Esophagus squamous epithelium (tissue), 5 donors: ENCODE data around the gene GALE. TPM values are rescaled to one million over a fixed set of nuclear protein-coding genes. Genes with fewer than 3 reads are reported as not detected.

ENCODE experiments used
- DNase-seq: peaks from one replicate; lab custom pipeline; 2025; lab: John Stamatoyannopoulos, UW
- H3K27ac ChIP-seq, 4 donors: fragments of 200-600 bp; sonication (generic); one replicate each; pipeline ENCODE4 v1.5.1; 2016 to 2019; ENCODE audit warnings: mild to moderate bottlenecking in 1 of 4
- H3K27me3 ChIP-seq, 4 donors: fragments of 200-600 bp; sonication (generic); 1 replicate in 3 of 4; 2 replicates in 1 of 4; pipeline versions ENCODE4 v1.5.1 to v1.6.0; 2017 to 2021; ENCODE audit warnings: antibody characterized with exemption in 1 of 4
- H3K36me3 ChIP-seq, 3 donors: fragments of 200-600 bp; sonication (generic); one replicate each; pipeline ENCODE4 v1.5.1; 2016 to 2019
- H3K4me1 ChIP-seq, 3 donors: fragments of 200-600 bp; sonication (generic); one replicate each; pipeline ENCODE4 v1.5.1; 2017 to 2019
- H3K4me3 ChIP-seq, 4 donors: fragments of 200-600 bp; sonication (generic); 1 replicate in 3 of 4; 2 replicates in 1 of 4; pipeline ENCODE4 v1.5.1; 2016 to 2019; ENCODE audit warnings: mild to moderate bottlenecking in 2 of 4, moderate library complexity in 1 of 4
- H3K9me3 ChIP-seq, 3 donors: fragments of 200-600 bp; sonication (generic); one replicate each; pipeline ENCODE4 v1.5.1; 2016 to 2019
- POLR2A ChIP-seq, 4 donors: fragments of 450-650 bp; IDR thresholded peaks; one replicate each; pipeline ENCODE4 v1.6.1; 2017; ENCODE audit warnings: antibody characterized with exemption in 4 of 4, mild to moderate bottlenecking in 4 of 4, moderate library complexity in 3 of 4
- WGBS, 2 donors: methylation state at CpG; one replicate each; pipeline ENCODE4 v1.1.5; 2018; 5-methylcytosine and 5-hydroxymethylcytosine counted together
- intact Hi-C: fragments of 100-400 bp; cut with DNase I; formaldehyde crosslinking; loops from one replicate; pipeline ENCODE4 v1.15.0; 2022
- total RNA-seq, 4 donors: library from RNA; depleted of rRNA; stranded (reverse); fragments of >200 nt; gene quantifications; one replicate each; pipeline ENCODE4 v1.1.0, GENCODE V29; 2016
- TF ChIP-seq, protein P1 (sequence below), 6 experiments: fragments of 450-650 bp in 4 of 6; fragments of 200-600 bp in 2 of 6; sonication (generic) in 2 of 6; IDR thresholded peaks; one replicate each; pipeline ENCODE4 v1.5.1; 2016 to 2019; ENCODE audit warnings: antibody characterized with exemption in 6 of 6, mild to moderate bottlenecking in 4 of 6, moderate library complexity in 4 of 6
- donor health status: DM: yes; HTN: yes; CAD: no.

GALE gene
- total RNA-seq, 4 donors from 2014 or later, result 55.1 to 81.0 (median 60.4) TPM

DNA sequence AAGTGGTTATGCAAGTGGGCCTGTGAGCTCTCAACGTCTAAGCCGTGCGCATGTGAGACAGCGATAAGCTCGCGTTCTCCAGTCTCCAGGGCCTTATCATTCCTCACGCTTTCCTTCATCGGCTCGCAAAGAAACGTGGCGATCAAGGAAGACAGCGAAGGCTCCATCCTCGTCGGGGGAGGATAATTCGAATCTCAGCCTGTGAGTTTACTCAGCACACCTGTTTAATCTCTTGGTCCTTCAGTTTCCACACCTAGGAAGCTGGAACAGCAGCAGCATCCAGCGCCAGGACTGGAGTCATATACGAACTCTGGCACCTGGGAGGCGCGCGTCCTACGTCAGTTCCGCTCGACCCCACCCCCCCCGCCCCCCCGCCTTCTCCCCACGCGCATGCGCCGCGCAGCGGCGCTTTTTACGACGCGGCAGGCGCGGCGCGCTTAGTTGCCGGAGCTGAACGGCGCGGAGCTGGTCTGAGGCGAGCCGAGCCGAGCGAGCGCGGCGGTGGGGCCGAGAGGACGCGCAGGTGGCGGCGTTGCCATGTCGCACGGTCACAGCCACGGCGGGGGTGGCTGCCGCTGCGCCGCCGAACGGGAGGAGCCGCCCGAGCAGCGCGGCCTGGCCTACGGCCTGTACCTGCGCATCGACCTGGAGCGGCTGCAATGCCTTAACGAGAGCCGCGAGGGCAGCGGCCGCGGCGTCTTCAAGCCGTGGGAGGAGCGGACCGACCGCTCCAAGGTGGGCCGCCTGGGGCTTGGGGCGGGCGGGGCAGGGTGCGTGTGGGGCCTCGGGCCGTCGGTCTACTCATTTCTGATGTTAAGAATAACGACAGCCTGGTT, 22.4 kb downstream of the GALE start, which contains the start of gene PITHD1:
TSS of gene PITHD1 (plus strand) at position 440 of the 836 bp plus-strand sequence. CDS start at position 538, 98 bp downstream.
- H3K27ac ChIP-seq, result peak within 1 kb of the TSS; percentile 86 to 97 (median 92)
- TF ChIP-seq, protein P1, sequence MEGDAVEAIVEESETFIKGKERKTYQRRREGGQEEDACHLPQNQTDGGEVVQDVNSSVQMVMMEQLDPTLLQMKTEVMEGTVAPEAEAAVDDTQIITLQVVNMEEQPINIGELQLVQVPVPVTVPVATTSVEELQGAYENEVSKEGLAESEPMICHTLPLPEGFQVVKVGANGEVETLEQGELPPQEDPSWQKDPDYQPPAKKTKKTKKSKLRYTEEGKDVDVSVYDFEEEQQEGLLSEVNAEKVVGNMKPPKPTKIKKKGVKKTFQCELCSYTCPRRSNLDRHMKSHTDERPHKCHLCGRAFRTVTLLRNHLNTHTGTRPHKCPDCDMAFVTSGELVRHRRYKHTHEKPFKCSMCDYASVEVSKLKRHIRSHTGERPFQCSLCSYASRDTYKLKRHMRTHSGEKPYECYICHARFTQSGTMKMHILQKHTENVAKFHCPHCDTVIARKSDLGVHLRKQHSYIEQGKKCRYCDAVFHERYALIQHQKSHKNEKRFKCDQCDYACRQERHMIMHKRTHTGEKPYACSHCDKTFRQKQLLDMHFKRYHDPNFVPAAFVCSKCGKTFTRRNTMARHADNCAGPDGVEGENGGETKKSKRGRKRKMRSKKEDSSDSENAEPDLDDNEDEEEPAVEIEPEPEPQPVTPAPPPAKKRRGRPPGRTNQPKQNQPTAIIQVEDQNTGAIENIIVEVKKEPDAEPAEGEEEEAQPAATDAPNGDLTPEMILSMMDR (IDR thresholded peaks at IDR 0.05), result no peak
- peak in 3 of 4 donors; percentile 84 to 94 (median 89) for TF ChIP-seq POLR2A (IDR thresholded peaks at IDR 0.05)
- DNase-seq, result no peak
- peaks cover 0 to 33% (median 0%) of the 10 kb centered on the region in 3 donors for H3K36me3 ChIP-seq
- no peaks in the 10 kb centered on the region for H3K27me3 ChIP-seq
- peaks cover 19 to 38% (median 22%) of the 10 kb centered on the region in 3 donors for H3K4me1 ChIP-seq
- intact Hi-C loops, result no loop called here
- WGBS, 2 donors, result 0 to 1% methylated on average over 13 to 45 of the region's 91 CpGs
- H3K9me3 ChIP-seq, result no peaks in the 10 kb centered on the region
- peak within 1 kb of the TSS; percentile 63 to 95 (median 90) for H3K4me3 ChIP-seq

- H3K4me3 ChIP-seq, result no peak overlapping the region
- H3K27ac ChIP-seq, result no peak overlapping the region
- WGBS, 2 donors, result 58 to 84% methylated on average over 2 of the region's 2 CpGs
- no peaks in the 10 kb centered on the region for H3K27me3 ChIP-seq
- H3K4me1 ChIP-seq, result peaks cover 19 to 46% (median 22%) of the 10 kb centered on the region in 3 donors
- no peak for DNase-seq
- intact Hi-C loops, result no loop called here
- H3K36me3 ChIP-seq, result peaks cover 0 to 18% (median 0%) of the 10 kb centered on the region in 3 donors
- H3K9me3 ChIP-seq, result no peaks in the 10 kb centered on the region
- no peak for TF ChIP-seq POLR2A (IDR thresholded peaks at IDR 0.05)
- TF ChIP-seq, protein P1 (IDR thresholded peaks at IDR 0.05), result no peak
Observed at GRCh38 chr1:23776217-23776616, 24.3 kb downstream of the GALE start.

- TF ChIP-seq, protein P1 (IDR thresholded peaks at IDR 0.05), result no peak
- TF ChIP-seq POLR2A (IDR thresholded peaks at IDR 0.05), result no peak
- DNase-seq, result no peak
- Histone ChIP-seq H3K4me3 (no peak overlapping the region), H3K27ac (no peak overlapping the region), H3K27me3 (no peaks in the 10 kb centered on the region), H3K4me1 (peaks cover 13 to 29% (median 16%) of the 10 kb centered on the region in 3 donors), H3K9me3 (no peaks in the 10 kb centered on the region), H3K36me3 (peaks cover 0 to 21% (median 0%) of the 10 kb centered on the region in 3 donors)
- intact Hi-C loops, result no loop called here
- 68 to 73% methylated on average over 6 of the region's 6 CpGs for WGBS, 2 donors
Observed at GRCh38 chr1:23774174-23774880, 26.2 kb downstream of the GALE start.

- intact Hi-C loops, result no loop called here
- Histone ChIP-seq H3K27ac (no peak overlapping the region), H3K4me3 (no peak overlapping the region), H3K4me1 (peaks cover 7 to 21% (median 7%) of the 10 kb centered on the region in 3 donors), H3K27me3 (no peaks in the 10 kb centered on the region), H3K36me3 (peaks cover 0 to 34% (median 0%) of the 10 kb centered on the region in 3 donors), H3K9me3 (no peaks in the 10 kb centered on the region)
- TF ChIP-seq, protein P1 (IDR thresholded peaks at IDR 0.05), result no peak
- no peak for TF ChIP-seq POLR2A (IDR thresholded peaks at IDR 0.05)
- WGBS, 2 donors, result 81 to 84% methylated on average over 10 of the region's 10 CpGs
- DNase-seq, result no peak
Observed at GRCh38 chr1:23772854-23773242, 27.7 kb downstream of the GALE start.
